Measurements from ENCODE around the gene DDOST. TPM values are rescaled to one million over a fixed set of nuclear protein-coding genes. Genes with fewer than 3 reads are reported as not detected.

DDOST gene
- total RNA-seq, 6 donors from 2014 or later = 54.5 to 212 (median 141) TPM

DNA sequence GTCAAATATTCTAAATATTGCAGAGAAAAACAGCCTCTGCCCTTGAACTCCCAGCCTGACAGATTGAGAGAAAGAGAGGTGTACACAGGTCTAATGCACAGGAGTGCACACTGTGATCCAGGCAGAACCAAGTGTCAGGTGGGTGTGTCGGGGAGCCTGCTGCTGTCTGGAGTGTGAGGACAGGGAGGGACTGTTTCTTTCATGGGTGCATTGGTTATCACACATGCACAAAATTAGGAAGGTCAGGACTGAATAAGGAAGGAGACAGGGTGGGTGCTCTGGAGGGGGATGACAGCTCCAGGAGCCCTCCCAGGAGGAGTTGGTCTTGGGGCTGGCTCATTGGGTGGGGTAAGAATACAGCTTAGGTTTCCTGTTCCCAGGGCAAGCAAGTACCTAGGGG is 41.2 kb downstream of the DDOST start:
- Histone ChIP-seq H3K9me3 (no peaks in the 10 kb centered on the region), H3K4me3 (no peak overlapping the region), H3K27ac (no peak overlapping the region), H3K27me3 (no peaks in the 10 kb centered on the region), H3K36me3 (no peaks in the 10 kb centered on the region), H3K4me1 (no peaks in the 10 kb centered on the region)
- DNase-seq (no peak), ATAC-seq (ENCODE audit: low FRiP score in 2 of 2) (peak in 1 of 2 donors; percentile 40)
- 71 to 91% methylated on average over 1 of the region's 1 CpG for WGBS, 2 donors
- TF ChIP-seq, protein P1, sequence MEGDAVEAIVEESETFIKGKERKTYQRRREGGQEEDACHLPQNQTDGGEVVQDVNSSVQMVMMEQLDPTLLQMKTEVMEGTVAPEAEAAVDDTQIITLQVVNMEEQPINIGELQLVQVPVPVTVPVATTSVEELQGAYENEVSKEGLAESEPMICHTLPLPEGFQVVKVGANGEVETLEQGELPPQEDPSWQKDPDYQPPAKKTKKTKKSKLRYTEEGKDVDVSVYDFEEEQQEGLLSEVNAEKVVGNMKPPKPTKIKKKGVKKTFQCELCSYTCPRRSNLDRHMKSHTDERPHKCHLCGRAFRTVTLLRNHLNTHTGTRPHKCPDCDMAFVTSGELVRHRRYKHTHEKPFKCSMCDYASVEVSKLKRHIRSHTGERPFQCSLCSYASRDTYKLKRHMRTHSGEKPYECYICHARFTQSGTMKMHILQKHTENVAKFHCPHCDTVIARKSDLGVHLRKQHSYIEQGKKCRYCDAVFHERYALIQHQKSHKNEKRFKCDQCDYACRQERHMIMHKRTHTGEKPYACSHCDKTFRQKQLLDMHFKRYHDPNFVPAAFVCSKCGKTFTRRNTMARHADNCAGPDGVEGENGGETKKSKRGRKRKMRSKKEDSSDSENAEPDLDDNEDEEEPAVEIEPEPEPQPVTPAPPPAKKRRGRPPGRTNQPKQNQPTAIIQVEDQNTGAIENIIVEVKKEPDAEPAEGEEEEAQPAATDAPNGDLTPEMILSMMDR (IDR thresholded peaks at IDR 0.05) = no peak
- TF ChIP-seq EP300 (IDR thresholded peaks at IDR 0.05) = no peak
- TF ChIP-seq POLR2AphosphoS5 (IDR thresholded peaks at IDR 0.05) = no peak
- TF ChIP-seq POLR2A (IDR thresholded peaks at IDR 0.05) = no peak

DNA sequence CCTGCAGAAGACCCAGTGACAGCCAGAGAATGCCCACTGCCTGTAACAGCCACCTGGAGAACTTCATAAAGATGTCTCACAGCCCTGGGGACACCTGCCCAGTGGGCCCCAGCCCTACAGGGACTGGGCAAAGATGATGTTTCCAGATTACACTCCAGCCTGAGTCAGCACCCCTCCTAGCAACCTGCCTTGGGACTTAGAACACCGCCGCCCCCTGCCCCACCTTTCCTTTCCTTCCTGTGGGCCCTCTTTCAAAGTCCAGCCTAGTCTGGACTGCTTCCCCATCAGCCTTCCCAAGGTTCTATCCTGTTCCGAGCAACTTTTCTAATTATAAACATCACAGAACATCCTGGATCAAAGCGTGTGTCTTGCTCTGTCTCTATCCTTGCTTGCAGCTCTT is 42.6 kb downstream of the DDOST start:
- no peaks in the 10 kb centered on the region for H3K4me1 ChIP-seq
- 44 to 57% methylated on average over 4 of the region's 4 CpGs for WGBS, 2 donors
- H3K4me3 ChIP-seq = no peak overlapping the region
- no peaks in the 10 kb centered on the region for H3K27me3 ChIP-seq
- H3K36me3 ChIP-seq = no peaks in the 10 kb centered on the region
- ATAC-seq (ENCODE audit: low FRiP score in 2 of 2) = no peak
- TF ChIP-seq POLR2AphosphoS5 (IDR thresholded peaks at IDR 0.05) = no peak
- no peak overlapping the region for H3K27ac ChIP-seq
- no peaks in the 10 kb centered on the region for H3K9me3 ChIP-seq
- DNase-seq = no peak

DNA sequence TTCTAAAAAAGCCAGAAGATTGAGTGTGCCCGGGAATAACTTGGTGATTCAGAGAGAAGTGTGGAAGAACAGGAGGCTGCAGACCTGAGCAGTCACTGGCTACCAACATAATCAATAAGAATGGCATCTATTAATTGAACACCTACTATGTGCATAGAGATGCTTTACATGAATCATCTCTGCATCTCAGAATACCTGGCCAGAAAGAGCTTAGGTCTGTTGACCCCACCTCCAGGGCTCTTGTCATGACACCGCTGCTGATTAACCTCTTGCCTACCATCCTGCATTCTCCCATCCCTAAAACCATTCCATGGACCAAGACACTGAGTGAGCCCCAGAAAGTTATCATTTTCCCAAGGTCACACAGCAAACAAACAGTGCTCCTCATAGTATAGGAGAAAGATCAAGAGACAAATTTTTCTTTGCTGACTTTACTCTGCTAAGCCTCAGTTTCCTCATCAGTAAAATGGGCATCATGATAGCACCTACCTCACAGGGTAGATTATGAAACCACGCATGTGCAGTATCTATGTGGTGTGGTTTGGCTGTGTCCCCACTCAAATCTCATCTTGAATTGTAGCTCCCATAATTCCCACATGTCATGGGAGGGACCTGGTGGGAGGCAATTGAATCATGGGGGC is 44.2 kb downstream of the DDOST start:
- Histone ChIP-seq H3K27me3 (no peaks in the 10 kb centered on the region), H3K4me3 (no peak overlapping the region), H3K36me3 (no peaks in the 10 kb centered on the region), H3K9me3 (no peaks in the 10 kb centered on the region), H3K27ac (no peak overlapping the region), H3K4me1 (no peaks in the 10 kb centered on the region)
- DNase-seq (no peak), ATAC-seq (ENCODE audit: low FRiP score in 2 of 2) (no peak)
- WGBS, 2 donors = 71 to 76% methylated on average over 3 of the region's 3 CpGs
- TF ChIP-seq, protein P1 (IDR thresholded peaks at IDR 0.05) = no peak
- no peak for TF ChIP-seq EP300 (IDR thresholded peaks at IDR 0.05)
- no peak for TF ChIP-seq POLR2AphosphoS5 (IDR thresholded peaks at IDR 0.05)
- TF ChIP-seq POLR2A (IDR thresholded peaks at IDR 0.05) = no peak

DNA sequence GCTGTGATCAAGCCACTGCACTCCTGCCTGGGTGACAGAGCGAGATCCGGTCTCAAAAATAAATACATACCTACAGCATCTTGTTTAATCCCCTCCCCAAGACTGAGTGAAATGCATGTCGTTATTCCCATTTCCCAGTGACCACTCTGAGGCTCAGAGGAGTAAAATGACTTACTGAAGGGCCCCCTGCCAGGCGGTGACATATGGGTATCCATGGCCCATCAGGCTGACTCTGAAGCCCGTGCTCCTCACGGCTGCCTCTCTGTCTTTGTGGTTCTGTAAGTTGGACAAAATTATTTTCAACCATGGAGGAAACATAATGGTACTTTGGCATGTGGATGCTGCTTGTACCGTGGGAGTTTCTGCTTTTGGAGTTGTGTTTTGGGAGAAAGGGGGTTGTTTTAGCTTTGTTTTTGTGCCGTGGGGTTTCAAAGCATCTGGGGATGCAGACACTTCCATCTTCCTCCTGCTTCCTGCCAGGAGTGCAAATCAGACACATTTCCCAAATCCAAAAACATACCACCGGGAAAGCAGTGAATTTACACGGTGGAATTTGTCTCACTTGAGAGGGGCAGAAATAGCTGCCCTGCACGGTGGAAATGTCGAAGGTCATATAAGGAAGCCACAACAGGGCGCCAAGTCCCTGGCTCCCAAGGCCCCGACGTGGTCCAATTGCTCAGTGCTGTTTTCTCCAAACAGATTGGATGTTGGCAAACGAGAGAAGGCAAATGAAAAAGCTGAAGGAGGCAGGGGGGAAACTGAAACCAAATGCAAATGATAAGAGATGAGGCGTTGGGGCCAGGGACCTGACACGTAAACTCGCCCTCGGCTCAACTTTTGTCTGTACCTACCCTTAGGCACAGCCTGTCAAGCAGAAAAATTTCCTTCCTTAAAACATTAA is 45.0 kb downstream of the DDOST start:
- Histone ChIP-seq H3K4me1 (no peaks in the 10 kb centered on the region), H3K4me3 (no peak overlapping the region), H3K9me3 (no peaks in the 10 kb centered on the region), H3K27me3 (no peaks in the 10 kb centered on the region), H3K36me3 (no peaks in the 10 kb centered on the region), H3K27ac (no peak overlapping the region)
- TF ChIP-seq POLR2A (IDR thresholded peaks at IDR 0.05) = no peak
- TF ChIP-seq POLR2AphosphoS5 (IDR thresholded peaks at IDR 0.05) = no peak
- TF ChIP-seq EP300 (IDR thresholded peaks at IDR 0.05) = no peak
- TF ChIP-seq, protein P1 (IDR thresholded peaks at IDR 0.05) = no peak
- ATAC-seq (ENCODE audit: low FRiP score in 2 of 2) (no peak), DNase-seq (no peak)
- 48 to 53% methylated on average over 18 to 20 of the region's 20 CpGs for WGBS, 2 donors

DNA sequence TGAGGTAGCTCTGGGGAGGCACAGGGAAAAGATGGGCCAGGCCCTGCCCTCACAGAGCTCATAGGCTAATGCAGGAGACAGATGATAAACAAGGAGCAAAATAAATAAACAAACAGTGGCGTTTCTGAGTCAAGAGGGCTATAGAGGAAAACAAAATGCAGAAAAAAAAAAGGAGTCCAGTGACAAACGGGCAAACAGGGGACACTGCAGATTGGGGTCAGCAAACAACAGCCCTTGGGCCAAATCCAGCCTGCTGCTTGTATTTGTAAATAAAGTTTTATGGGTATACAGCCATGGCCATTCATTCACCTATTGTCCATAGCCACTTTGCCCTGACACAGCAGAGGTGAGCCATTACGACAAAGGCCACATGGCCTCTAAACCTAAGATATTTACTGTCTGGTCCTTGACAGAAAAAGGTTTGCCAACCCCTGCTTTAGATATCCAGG is 47.0 kb downstream of the DDOST start:
- DNase-seq = no peak
- WGBS, 2 donors = 60 to 70% methylated on average over 3 of the region's 3 CpGs
- no peak overlapping the region for H3K27ac ChIP-seq

More for the DNA sequence above, 47.0 kb downstream of the DDOST start:
- Histone ChIP-seq H3K4me3 (no peak overlapping the region), H3K4me1 (no peaks in the 10 kb centered on the region), H3K27me3 (no peaks in the 10 kb centered on the region), H3K9me3 (no peaks in the 10 kb centered on the region), H3K36me3 (no peaks in the 10 kb centered on the region)
- TF ChIP-seq POLR2A (IDR thresholded peaks at IDR 0.05) (no peak), POLR2AphosphoS5 (IDR thresholded peaks at IDR 0.05) (no peak), EP300 (IDR thresholded peaks at IDR 0.05) (no peak)
- TF ChIP-seq, protein P1 (IDR thresholded peaks at IDR 0.05) = no peak
- ATAC-seq (ENCODE audit: low FRiP score in 2 of 2) = no peak
